Measurements from ENCODE around the gene ARID2.

The ARID2 gene

DNA sequence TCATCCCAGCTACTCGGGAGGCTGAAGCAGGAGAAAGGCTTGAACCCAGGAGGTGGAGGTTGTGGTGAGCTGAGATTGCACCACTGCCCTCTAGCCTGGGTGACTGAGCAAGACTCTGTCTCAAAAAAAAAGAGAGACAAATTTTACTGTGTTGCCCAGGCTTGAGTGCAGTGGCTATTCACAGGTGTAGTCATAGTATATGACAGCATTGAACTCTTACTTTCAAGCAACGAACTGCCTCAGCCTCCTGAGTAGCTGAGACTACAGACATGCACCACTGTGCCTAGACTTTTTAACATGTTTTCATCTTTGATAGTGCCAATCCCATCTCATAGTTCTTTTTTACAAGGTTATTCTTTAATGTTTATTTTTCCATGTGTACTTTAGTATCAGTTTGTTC is 13.7 kb downstream of the ARID2 start:
- in situ Hi-C loops (cut with HindIII; ENCODE audit: low pct_ligation_motif_present, low pct_unique_long_range_greater_than_20kb, low sequenced_read_pairs), result no loop called here
- no peak for DNase-seq

- in situ Hi-C loops (cut with HindIII; ENCODE audit: low pct_ligation_motif_present, low pct_unique_long_range_greater_than_20kb, low sequenced_read_pairs), result no loop called here
- DNase-seq, result peak; percentile 69
Measured at GRCh38 chr12:45745861-45746277, 16.4 kb downstream of the ARID2 start.

- in situ Hi-C loops (cut with HindIII; ENCODE audit: low pct_ligation_motif_present, low pct_unique_long_range_greater_than_20kb, low sequenced_read_pairs), result no loop called here
- DNase-seq, result no peak
Measured at GRCh38 chr12:45756666-45757065, 27.2 kb downstream of the ARID2 start.

- in situ Hi-C loops (cut with HindIII; ENCODE audit: low pct_ligation_motif_present, low pct_unique_long_range_greater_than_20kb, low sequenced_read_pairs), result no loop called here
Measured at GRCh38 chr12:45757172-45757571, 27.7 kb downstream of the ARID2 start.

DNA sequence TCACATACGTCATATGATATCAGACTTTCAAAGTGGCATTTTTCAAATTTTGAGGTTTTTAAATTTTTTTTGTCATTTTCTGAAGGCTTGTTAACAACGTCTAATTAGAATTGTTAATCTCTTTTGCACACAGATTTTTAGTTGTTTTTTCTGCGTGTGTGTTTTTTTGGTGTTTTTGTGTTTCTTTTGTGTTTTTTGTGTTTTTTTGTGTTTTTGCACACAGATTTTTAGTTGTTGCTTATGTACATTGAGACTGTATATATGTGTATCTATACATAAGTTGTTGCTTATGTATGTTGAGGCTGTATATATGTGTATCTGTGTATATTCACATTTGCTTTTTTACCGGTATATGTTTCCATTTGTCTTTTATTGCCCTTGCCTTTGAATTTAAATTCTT is 30.8 kb downstream of the ARID2 start:
- in situ Hi-C loops (cut with HindIII; ENCODE audit: low pct_ligation_motif_present, low pct_unique_long_range_greater_than_20kb, low sequenced_read_pairs), result no loop called here
- DNase-seq, result no peak

More at GRCh38 chr12:45757172-45757571, 27.7 kb downstream of the ARID2 start:
- no peak for DNase-seq

DNA sequence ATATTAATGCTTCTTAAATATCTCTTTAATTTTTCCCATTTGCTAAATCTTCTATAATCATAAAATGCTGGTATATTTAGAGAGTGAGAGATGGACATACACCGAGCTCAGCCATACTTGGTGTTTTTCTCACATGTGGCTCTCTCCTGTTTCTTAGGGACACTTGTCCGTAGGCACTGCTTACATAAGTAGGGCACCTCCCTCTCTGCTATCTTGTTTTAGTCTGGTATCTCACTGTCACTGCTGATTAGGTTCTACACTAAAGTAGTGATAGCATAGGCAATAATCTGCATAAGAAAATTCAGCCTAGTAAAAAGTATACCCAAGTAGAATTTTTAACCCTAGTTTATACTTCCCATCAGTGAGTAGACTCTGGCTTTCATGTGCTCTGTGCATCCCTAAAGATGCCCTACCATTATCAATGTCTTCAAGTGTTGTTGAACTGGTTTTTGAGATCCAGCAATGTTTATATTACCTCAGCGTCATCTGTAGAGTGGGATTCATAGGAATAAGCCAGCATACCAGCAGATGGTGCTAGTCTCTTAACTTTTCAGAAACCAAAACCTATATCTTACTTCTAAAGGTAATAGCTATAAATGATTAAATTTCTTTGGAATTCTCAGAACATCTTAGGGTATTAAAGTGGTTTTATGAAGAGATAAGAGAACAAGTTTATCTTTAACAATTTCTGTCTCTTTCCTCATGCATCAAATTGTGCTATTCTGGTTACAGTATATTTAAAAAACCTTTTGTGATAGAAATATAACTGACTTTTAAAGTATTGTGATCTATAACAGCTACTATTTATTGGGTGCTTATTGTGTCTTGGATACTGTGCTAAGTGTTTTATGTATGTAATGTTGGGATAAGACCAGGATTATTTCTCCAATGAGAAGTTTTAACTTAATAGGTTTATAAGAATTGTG is 32.9 kb downstream of the ARID2 start:
- DNase-seq, result peak; percentile 72
- in situ Hi-C loops (cut with HindIII; ENCODE audit: low pct_ligation_motif_present, low pct_unique_long_range_greater_than_20kb, low sequenced_read_pairs), result no loop called here

GRCh38 chr12:45763381-45763780 is 33.9 kb downstream of the ARID2 start:
- in situ Hi-C loops (cut with HindIII; ENCODE audit: low pct_ligation_motif_present, low pct_unique_long_range_greater_than_20kb, low sequenced_read_pairs), result no loop called here
- DNase-seq, result no peak

GRCh38 chr12:45768194-45768593 is 38.7 kb downstream of the ARID2 start:
- no peak for DNase-seq
- in situ Hi-C loops (cut with HindIII; ENCODE audit: low pct_ligation_motif_present, low pct_unique_long_range_greater_than_20kb, low sequenced_read_pairs), result no loop called here

GRCh38 chr12:45773747-45774146 is 44.2 kb downstream of the ARID2 start:
- in situ Hi-C loops (cut with HindIII; ENCODE audit: low pct_ligation_motif_present, low pct_unique_long_range_greater_than_20kb, low sequenced_read_pairs), result no loop called here

DNA sequence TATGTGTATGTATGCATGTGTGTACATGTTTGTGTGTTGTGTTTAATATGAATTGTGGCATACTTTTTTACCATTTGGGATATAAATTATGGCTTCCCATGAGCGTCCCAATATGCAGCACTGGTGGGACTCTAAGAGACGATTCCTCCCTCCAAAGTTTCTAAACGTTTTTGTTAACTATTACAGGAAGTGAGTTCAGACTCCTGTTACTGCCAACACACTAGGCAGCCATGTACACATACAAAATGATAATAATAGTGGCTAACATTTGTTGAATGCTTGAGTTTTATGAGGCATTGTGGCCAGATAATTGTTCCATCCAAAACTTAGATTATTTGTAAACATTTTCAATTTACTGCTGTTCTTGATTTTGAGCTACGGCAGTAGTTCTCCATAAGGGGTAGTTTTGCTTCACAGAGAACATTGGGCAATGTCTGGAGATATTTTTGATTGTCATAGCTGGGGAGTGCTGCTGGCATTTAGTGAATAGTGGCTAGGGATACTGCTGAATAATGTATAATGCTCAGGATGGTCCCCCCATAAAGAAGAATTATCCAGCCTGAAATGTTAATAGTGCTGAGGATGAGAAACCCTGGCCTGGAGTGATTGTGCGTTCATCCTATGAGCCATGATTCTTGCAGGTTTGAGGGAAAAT is 45.1 kb downstream of the ARID2 start:
- DNase-seq, result no peak
- in situ Hi-C loops (cut with HindIII; ENCODE audit: low pct_ligation_motif_present, low pct_unique_long_range_greater_than_20kb, low sequenced_read_pairs), result no loop called here

More at GRCh38 chr12:45773747-45774146, 44.2 kb downstream of the ARID2 start:
- no peak for DNase-seq

DNA sequence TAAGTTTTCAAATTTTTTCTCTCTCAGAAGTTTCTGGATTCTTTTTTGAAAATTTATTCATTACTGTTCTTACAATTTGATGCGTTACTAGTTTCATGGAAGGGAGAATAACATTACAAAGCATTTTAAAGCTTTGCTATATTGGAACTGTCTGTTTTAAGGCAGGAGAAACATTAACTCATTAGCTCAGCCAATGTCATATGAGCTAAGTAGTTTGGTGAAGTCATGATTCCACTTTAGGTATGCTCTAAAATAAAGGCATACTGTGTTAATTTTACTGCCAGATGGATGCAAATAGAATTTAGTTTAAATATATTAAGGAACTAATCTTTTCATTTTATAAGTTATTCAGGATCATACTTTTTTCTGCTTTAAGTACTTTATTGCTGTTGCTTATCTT is 46.0 kb downstream of the ARID2 start:
- in situ Hi-C loops (cut with HindIII; ENCODE audit: low pct_ligation_motif_present, low pct_unique_long_range_greater_than_20kb, low sequenced_read_pairs), result no loop called here
- DNase-seq, result peak; percentile 24

- in situ Hi-C loops (cut with HindIII; ENCODE audit: low pct_ligation_motif_present, low pct_unique_long_range_greater_than_20kb, low sequenced_read_pairs), result no loop called here
- no peak for DNase-seq
Measured at GRCh38 chr12:45775964-45776363, 46.5 kb downstream of the ARID2 start.

DNA sequence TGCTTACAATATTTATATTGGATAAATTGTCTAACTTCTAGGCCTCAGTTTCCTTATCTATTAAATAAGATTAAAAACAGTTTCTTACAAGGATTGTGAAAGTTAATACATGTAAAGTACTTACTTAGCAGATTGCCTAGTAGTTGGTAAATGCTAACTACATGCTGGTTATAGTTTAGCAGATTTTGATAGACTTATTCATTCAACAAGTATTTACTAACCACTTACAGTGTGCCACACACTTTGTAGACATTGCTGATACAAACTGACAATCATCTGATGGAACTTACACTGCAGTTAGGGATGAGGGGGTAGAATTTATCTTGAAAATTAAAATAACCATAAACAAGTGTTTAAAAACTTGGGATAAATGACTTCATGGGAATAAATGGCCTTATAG is 50.4 kb downstream of the ARID2 start:
- in situ Hi-C loops (cut with HindIII; ENCODE audit: low pct_ligation_motif_present, low pct_unique_long_range_greater_than_20kb, low sequenced_read_pairs), result no loop called here
- peak; percentile 36 for DNase-seq

- in situ Hi-C loops (cut with HindIII; ENCODE audit: low pct_ligation_motif_present, low pct_unique_long_range_greater_than_20kb, low sequenced_read_pairs), result no loop called here
- no peak for DNase-seq
Measured at GRCh38 chr12:45781080-45781479, 51.6 kb downstream of the ARID2 start.

- DNase-seq, result no peak
- in situ Hi-C loops (cut with HindIII; ENCODE audit: low pct_ligation_motif_present, low pct_unique_long_range_greater_than_20kb, low sequenced_read_pairs), result no loop called here
Measured at GRCh38 chr12:45785315-45785714, 55.8 kb downstream of the ARID2 start.

DNA sequence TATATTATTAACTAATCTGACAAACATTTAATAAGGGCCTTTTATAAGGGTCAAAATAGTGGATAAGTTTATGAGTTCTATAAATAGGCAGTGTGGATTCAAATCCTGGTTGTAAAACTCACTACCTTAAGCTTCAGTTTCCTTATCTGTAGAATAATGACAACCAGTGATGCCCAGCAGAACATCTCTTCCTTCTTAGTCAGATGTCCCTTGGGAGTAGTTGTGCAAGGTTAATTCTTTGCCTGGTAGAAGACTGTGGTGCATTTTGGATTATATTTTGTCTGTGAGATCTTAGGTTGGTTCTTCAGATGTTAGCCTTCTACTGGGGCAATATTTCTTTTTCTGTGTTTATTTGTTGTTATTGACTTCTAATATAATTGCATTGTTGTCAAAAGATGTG is 59.5 kb downstream of the ARID2 start:
- in situ Hi-C loops (cut with HindIII; ENCODE audit: low pct_ligation_motif_present, low pct_unique_long_range_greater_than_20kb, low sequenced_read_pairs), result no loop called here
- DNase-seq, result peak; percentile 33

GRCh38 chr12:45794422-45794821 is 64.9 kb downstream of the ARID2 start:
- DNase-seq, result no peak

DNA sequence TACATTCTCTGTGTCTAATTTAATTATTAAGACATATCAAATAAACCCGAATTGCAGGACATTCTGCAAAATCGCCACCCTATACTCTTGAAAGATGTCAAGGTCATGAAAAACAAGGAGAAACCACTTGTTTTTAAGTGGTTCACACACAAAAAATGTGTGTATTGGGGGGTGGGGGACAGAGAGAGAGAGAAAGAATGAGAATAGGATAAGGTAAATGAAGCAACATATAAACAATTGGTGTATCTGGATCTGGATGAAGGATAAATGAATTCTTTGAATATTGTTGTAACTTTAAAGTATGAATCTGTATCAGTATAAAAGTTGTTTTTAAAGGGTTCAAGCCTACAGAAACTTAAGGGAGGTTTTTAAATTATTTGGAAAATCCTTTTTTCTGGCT is 72.1 kb downstream of the ARID2 start:
- no peak for DNase-seq
- in situ Hi-C loops (cut with HindIII; ENCODE audit: low pct_ligation_motif_present, low pct_unique_long_range_greater_than_20kb, low sequenced_read_pairs), result no loop called here

More at GRCh38 chr12:45794422-45794821, 64.9 kb downstream of the ARID2 start:
- in situ Hi-C loops (cut with HindIII; ENCODE audit: low pct_ligation_motif_present, low pct_unique_long_range_greater_than_20kb, low sequenced_read_pairs), result no loop called here

DNA sequence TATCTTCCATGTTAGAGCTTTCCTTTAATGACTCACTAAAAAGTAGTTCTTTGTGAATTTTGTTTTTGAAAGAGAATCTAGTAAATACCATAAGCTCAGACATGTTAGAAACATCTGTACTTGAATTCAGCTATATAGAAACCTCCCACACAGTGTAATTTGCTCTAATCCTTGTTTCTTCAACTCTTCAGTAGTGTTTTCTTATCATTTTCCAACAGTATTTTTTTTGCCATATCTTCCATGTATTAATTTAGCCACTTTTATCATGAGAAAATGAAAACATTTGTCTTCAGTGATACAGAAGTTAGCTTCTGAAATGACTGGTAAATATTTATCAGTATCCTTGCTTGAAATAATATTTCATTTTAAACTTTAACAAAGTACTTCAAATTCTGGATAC is 73.6 kb downstream of the ARID2 start:
- in situ Hi-C loops (cut with HindIII; ENCODE audit: low pct_ligation_motif_present, low pct_unique_long_range_greater_than_20kb, low sequenced_read_pairs), result no loop called here

GRCh38 chr12:45816652-45817051 is 87.1 kb downstream of the ARID2 start:
- in situ Hi-C loops (cut with HindIII; ENCODE audit: low pct_ligation_motif_present, low pct_unique_long_range_greater_than_20kb, low sequenced_read_pairs), result no loop called here
- no peak for DNase-seq

More for the DNA sequence above, 73.6 kb downstream of the ARID2 start:
- no peak for DNase-seq
